HG02610 (cell line): ENCODE measurements around the gene PPM1D.
"Not testable (repeated sequence)": the region's sequence is repeated elsewhere in the genome, so short reads cannot be mapped to it uniquely, and the experiment has no call there.

Source experiments
- ATAC-seq: cut with Tn5 transposase; IDR thresholded peaks from one replicate; pipeline ENCODE4 v1.9.1; 2021; ENCODE audit warnings: mild to moderate bottlenecking, moderate library complexity; ENCODE audit not compliant: unreplicated experiment

Gene PPM1D

DNA sequence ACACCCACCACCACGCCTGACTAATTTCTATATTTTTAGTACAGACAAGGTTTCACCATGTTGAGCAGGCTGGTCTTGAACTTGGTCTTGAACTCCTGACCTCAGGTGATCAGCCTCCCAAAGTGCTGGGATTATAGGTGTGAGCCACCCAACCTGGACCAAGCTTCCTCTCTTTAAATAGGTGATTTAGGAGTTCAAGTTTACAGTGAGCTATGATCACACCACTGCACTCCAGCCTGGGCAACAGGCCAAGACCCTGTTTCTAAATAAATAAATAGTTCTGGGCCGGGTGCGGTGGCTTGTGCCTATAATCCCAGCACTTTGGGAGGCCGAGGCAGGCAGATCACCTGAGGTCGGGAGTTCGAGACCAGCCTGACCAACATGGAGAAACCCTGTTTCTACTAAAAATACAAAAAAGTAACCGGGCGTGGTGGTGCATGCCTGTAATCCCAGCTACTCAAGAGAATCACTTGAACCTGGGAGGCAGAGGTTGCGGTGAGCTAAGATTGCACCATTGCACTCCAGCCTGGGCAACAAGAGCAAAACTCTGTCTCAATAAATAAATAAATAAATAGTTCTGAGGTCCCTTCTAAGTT lies 6.5 kb upstream of the PPM1D start:
- not testable (repeated sequence) for ATAC-seq

DNA sequence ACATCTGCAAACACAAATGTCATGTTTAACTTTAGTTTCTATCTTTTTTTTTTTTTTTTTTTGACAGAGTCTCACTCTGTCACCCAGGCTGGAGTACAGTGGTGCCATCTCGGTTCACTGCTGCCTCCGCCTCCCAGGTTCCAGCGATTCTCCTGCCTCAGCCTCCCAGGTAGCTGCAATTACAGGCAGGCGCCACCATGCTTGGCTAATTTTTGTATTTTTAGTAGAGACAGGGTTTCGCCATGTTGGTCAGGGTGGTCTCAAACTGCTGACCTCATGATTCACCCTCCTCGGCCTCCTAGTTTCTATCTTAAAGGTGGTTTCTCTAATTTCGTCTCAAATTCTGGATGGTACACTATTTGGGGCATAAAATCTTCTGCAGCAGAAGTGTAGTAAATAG lies 5.8 kb upstream of the PPM1D start:
- not testable (repeated sequence) for ATAC-seq

DNA sequence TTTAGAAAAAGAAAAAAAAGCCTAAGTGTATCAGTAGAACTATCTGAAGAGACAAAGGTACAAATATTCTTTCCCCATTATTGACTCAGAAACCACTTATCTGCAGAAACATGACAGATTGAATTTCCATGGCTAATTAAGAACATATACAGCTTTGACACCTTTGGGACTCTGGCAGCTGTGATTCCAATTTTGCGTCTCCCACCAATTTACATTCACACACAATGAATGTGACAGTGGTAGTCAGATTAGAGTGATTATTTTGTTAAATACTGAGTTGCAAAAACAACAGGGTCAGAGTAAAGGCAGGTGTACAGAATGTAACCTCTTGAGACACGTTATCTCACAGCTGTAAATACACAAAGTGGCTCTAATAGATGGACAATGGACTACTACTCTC lies 5.3 kb upstream of the PPM1D start:
- ATAC-seq, result no peak

DNA sequence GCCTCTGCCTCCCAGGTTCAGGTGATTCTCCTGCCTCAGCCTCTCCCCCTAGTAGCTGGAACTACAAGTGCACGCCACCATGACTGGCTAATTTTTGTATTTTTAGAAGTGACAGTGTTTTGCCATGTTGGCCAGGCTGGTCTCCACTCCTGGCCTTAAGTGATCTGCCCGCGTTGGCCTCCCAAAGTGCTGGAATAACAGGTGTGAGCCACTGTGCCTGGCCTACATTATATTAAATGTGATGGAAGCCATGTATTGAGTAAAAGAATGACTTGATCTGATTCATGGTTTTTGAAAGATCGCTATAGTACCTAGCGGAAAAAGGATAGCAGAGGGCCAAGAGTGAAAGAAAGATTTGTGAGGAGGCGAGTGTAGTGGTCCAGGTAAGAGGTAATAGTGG lies 2.7 kb upstream of the PPM1D start:
- no peak for ATAC-seq

DNA sequence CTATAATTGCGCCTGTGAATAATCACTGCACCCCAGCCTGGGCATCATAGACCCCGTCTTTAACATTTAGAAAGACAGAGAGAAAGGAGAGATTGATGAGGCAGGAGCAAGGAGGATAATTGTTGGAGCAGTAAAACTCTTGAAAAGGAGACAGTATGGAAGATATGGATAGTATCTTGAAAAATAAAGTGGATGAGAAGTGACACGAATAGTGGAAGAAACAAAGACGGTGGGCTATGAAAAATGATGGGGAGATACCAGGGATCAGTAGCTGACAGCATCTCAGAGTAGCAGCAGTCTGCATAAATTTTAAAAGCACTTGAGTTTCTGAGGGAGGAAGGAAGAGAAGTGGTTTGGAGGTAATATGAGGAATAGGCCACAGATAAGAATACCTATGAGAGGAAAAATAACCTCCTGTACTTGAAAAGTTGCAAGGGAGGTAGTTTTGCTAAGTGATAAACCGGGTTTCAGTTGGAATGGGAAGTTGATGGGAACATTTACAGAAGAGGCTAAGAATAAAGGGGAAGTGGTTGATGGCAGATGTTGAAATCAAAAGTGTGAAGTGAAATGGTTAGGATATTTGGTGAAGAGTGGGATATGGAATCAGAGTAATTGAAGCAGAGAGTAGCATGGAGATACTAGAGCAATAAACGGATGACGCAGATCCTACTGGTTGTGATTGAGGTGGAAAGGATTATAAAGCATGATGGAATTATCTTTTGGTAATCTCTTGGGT lies 1.8 kb upstream of the PPM1D start:
- ATAC-seq, result no peak

DNA sequence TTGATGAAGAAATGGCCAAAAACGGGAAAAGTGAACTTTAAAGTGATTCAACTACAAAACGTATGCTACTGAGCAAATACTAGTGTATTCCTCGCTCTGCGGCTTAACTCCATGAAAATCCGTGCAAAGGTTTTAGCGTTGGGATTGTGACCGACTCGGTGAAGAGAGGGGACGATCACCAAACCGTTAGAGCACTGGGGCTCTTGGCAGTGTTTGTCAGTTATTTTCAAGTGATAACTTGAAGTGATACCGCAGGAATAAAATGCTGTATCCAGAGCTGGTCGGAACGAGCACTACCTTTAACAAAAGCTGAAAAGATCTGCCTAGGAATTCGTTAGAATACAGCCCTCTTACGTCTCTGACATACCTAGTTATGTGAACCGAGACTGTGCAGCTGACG lies 773 bp upstream of the PPM1D start:
- no peak for ATAC-seq

DNA sequence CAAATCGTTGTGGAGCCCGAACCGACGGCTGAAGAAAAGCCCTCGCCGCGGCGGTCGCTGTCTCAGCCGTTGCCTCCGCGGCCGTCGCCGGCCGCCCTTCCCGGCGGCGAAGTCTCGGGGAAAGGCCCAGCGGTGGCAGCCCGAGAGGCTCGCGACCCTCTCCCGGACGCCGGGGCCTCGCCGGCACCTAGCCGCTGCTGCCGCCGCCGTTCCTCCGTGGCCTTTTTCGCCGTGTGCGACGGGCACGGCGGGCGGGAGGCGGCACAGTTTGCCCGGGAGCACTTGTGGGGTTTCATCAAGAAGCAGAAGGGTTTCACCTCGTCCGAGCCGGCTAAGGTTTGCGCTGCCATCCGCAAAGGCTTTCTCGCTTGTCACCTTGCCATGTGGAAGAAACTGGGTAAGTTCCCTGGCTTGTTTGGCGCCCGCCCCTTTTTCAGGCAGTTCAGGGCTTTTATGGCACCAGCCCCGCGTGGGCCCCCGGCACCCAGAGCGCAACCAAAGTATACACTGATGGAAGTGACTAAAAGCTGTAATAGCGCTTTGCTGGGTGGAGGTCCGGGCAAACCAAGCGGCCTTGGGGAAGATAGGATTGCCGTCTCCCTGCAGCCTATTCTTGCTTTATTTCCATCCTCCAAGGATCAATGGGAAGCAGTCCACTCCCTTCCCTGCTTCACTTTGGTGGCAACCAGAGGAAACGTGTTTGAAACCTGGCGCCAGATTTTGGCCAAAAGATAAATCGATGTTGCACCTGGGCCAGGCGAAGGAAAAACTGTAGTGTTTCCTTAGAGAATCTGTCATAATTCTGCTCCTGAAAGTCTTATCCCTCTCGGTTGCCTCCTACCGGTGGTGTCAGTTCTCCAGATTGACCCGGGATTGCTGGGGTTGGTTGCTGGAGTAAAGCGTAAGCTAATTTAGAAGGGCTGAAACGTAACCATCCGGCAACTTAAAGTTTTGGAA lies 775 bp downstream of the PPM1D start:
- peak; percentile 19 for ATAC-seq

DNA sequence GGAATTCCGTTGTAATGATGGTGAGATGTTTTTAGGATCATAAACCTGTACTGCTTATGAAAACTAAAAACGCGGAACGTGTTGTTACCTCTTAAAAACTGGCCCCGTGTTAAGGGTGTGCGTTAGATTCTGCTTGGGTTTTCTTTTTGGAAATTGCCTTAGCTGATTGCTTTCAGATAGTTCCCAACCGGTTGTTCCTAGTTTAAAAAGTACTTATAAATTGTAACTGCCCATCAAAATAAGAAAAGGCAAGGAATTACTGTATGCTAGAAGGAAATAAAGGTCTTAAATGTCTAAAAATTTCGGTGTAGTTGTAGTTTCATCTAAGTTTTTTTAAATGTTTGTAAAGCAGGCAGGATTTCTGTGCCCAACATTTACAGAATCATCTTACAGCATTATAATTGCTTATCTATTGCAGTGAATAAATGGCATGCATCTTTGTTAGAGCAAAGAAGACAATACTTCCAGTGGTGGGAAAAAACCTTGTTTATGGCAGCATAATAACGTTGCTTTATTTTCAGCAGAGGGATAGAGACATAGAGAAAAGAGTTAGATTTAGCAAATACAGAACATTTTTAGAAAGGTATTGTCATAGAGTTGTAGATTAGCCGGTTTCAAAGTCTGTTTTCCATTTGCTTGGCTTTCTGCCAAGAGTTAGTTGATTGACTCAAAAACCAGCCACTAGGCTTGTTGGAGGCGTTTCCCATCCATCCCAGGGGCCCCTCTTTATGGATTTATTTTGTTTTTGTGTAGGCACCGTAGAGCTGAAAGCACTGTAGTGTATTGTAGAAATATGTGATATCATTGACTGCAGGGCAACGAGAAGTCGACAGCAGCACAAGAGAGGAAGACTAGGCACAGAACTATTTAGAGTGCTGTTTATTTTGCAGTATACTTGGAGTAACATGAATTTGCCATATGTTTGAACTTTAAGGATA lies 1.7 kb downstream of the PPM1D start:
- ATAC-seq, result no peak

DNA sequence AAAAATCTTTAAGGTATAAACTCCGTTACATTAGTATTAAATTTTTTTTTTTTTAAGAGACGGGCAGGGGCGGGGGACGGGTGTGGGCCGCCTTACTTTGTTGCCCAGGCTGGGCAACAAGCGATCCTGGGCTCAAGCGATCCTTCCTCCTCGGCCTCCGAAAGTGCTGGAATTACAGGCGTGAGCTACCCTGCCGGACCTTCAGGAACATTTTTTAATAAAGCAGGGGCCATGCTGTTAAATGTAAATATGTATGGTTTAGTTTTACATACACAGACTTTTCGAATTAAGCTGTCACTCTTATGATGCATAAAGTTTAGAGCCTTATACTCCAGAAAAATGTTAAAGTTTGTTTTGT lies 2.4 kb downstream of the PPM1D start:
- ATAC-seq, result no peak

DNA sequence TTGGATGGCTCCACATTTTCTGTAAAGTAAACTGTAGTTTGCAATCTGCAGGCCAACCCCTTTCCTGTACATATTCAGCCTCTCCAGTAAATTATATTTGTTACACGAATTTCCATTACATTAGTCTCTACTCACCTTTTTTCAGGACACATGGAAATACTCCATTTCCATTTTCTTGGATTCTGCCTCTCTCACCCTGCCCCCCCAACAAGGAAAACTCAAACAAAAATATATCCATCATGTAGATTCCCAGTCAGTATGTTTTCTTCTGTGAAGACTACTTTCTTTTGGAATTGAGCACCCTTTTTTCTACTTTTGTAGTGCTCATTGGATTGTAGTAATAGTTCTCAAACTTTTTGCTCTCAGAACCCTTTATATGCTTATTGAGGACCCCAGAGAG lies 2.9 kb downstream of the PPM1D start:
- ATAC-seq, result no peak

DNA sequence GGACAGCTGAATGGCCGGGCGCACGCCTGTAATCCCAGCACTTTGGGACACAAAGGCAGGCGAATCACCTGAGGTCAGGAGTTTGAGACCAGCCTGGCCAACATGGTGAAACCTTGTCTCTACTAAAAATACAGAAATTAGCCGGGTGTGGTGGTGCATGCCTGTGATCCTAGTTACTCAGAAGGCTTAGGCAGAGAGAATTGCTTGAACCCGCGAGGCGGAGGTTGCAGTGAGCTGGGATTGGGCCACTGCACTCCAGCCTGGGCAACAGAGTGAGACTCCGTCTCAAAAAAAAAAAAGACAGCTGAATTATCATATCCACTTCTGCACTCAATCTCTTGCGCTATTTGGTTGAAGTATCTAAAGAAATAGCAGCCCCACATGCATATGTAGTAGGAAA lies 3.5 kb downstream of the PPM1D start:
- not testable (repeated sequence) for ATAC-seq

DNA sequence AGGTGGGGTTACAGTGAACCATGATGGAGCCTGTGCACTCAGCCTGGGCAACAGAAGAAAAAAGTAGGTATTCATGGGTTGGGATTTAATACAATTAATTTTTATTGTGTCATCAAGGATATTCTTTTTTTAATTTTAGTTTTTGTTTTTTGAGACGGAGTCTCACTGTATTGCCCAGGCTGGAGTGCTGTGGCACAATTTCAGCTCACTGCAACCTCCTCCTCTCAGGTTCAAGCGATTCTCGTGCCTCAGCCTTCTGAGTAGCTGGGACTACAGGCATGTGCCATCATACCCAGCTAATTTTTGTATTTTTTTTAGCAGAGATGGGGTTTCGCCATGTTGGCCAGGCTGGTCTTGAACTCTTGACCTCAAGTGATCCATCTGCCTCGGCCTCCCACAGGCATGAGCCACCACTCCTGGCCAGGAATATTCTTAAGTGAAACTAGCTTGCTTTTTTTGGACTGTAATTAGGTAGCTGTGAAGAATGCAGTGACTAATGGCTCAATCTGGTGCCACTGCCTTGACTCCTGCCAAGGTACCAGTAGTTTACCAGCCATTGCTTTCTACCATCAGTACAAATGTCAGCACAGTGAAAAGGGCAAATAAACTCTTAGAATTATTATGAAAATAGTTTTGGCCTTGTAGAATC lies 4.8 kb downstream of the PPM1D start:
- no peak for ATAC-seq

DNA sequence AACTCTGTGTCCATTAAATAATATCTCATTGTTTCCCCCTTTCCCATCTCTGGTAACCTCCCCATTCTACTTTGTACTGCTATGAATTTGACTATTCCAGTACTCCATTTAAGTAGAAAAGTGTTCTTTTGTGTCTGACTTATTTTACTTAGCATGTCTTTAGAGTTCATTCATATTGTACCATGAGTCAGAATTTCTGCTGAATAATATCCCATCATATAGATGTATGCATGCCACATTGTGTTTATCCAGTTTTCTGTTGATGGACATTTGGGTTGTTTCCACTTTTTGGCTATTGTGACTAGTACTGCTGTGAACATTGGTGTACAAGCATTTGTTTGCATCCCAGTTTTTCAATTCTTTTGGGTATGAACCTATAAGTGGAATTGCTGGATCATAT lies 6.0 kb downstream of the PPM1D start:
- ATAC-seq, result no peak

DNA sequence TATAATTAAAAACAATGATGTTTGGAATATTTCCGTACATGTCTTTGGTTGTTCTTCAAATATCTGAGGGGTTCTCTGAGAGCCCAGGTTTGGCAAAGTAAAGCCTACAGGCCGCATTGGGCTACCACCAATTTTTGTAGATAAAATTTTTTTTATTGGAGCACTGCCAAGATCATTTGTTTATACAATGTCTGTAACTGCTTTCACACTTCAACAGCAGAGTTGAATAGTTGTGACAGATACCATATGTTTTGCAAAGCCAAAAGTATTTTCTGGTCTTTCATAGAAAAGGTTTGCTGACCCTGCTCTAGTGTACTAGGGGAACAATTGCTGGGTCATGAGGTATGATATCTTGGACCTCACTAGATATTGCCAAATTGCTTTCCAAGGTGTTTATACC lies 10.5 kb downstream of the PPM1D start:
- no peak for ATAC-seq

DNA sequence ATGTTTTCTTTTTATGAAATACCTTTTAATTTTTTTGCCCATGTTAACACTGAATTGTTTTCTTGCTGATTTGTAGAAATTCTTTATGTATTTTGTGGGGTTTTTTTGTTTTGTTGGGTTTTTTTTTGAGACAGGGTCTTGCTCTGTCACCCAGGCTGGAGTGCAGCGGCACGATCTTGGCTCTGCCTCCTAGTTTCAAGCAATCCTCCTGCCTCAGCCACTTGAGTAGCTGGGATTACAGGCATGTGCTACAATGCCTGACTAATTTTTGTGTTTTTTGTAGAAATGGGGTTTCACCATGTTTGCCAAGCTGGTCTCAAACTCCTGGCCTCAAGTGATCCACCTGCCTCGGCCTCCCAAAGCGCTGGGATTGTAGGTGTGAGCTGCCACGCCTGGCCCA lies 11.3 kb downstream of the PPM1D start:
- ATAC-seq, result not testable (repeated sequence)

DNA sequence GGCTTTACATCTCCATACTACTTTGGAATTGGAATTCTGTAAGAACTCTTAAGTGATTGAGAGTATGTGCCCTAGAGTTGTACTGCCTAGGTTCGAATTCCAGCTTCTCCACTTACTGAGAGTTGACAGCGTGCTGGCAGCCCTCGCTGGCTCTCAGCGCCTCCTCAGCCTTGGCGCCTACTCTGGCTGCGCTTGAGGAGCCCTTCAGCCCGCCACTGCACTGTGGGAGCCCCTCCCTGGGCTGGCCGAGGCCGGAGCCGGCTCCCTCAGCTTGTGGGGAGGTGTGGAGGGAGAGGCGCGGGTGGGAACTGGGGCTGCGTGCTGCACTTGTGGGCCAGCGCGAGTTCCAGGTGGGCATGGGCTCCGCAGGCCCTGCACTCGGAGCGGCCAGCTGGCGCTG lies 13.3 kb downstream of the PPM1D start:
- ATAC-seq, result no peak

DNA sequence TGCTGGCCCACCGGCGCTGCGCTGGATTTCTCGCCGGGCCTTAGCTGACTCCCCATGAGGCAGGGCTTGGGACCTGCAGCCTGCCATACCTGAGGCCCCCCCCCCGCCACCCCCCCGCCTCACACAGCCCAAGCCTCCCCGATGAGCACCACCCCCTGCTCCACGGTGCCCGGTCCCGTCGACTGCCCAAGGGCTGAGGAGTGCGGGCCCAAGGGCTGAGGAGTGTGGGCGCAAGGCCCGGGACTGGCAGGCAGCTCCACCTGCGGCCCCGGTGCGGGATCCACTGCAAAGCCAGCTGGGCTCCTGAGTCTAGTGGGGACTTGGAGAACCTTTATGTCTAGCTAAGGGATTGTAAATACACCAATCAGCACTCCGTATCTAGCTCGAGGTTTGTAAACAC lies 13.8 kb downstream of the PPM1D start:
- ATAC-seq, result not testable (repeated sequence)

DNA sequence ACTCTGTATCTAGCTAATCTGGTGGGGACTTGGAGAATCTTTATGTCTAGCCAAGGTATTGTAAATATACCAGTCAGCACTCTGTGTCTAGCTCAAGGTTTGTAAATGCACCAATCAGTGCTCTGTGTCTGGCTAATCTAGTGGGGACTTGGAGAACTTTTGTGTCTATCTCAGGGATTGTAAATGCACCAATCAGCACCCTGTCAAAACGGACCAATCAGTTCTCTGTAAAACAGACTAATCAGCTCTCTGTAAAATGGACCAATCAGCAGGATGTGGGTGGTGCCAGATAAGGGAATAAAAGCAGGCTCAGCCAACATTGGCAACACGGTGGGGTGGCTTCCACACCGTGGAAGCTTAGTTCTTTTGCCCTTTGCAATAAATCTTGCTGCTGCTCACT lies 14.3 kb downstream of the PPM1D start:
- not testable (repeated sequence) for ATAC-seq

DNA sequence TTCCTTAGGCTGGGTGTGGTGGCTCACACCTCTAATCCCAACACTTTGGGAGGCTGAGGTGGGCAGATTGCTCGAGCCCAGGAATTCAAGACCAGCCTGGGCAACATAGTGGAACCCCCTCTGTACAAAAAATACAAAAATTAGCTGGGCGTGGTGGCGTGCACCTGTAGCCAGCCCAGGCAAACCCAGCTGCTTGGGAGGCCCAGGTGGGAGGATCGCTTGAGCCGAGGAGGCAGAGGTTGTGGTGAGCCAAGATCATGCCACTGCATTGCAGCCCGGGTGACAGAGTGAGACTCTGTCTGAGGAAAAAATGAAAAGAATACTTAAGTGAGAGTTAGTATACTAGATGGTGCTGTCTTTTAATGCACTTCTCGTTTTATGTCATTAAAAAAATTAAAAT lies 15.1 kb downstream of the PPM1D start:
- ATAC-seq, result no peak

DNA sequence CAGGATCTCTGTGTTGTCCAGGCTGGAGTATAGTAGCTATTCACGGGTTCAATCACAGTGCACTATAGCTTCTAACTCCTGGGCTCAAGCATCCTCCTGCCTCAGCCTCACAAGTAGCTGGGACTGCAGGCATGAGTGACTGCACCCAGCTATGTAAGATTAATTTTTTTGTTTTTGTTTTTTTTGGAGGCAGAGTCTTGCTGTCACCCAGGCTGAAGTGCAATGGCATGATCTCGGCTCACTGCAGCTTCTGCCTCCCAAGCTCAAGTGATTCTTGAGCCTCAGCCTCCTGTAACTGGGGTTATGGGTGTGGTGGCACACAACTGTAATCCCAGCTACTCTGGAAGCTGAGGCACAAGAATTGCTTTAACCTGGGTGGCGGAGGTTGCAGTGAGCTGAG lies 15.8 kb downstream of the PPM1D start:
- ATAC-seq, result no peak
